Measurements from ENCODE around the gene NKAIN2. TPM values are rescaled to one million over a fixed set of nuclear protein-coding genes. Genes with fewer than 3 reads are reported as not detected.

NKAIN2 gene
- total and polyA plus RNA-seq, 9 of the 15 experiments (the other 6 are each of a cell fraction or from before 2014, with no cell fraction given): not detected

DNA sequence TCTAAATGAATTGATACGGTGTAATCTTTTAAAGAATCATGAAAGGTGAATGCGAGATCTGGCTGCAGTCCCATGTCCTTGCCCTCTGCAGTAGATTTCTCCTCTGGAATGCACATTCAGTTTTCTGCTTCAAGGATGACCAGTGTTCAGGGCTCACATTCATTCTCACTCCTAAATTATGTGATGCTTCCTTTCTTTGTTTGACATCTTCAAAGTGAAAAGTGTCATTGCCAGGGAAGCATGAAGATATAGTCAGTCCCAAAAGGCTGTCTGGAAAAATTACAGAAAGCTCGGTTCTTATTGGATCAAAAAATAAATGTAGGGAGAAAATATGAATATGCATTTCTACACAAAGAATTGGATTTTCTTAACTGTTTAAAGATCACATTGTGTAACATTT, 395.6 kb downstream of the NKAIN2 start:
- Histone ChIP-seq H3K27ac (ENCODE audit: extremely low read depth, low read depth, low read length) (no peak overlapping the region), H3K4me3 (no peak overlapping the region), H3K9me3 (replicated peaks; ENCODE audit: control insufficient read depth, insufficient read depth, low read depth, low read length) (no peaks in the 10 kb centered on the region), H3K79me2 (ENCODE audit: control insufficient read depth, insufficient read depth, low read length) (no peaks in the 10 kb centered on the region), H3K4me1 (replicated peaks in 1 of 2; ENCODE audit: control insufficient read depth in 2 of 2, insufficient read depth in 2 of 2, low read length in 2 of 2) (no peaks in the 10 kb centered on the region), H3K4me2 (ENCODE audit: insufficient read depth, low read length) (no peak overlapping the region), H4K20me1 (replicated peaks; ENCODE audit: control insufficient read depth, insufficient read depth, low read length) (no peaks in the 10 kb centered on the region), H3K9me1 (ENCODE audit: control insufficient read depth, insufficient read depth, low read length) (no peaks in the 10 kb centered on the region), H3K36me3 (ENCODE audit: control insufficient read depth, insufficient read depth, low read length) (no peaks in the 10 kb centered on the region), H3K27me3 (ENCODE audit: control insufficient read depth in 2 of 2, insufficient read depth in 2 of 2, low read length in 2 of 2) (no peaks in the 10 kb centered on the region), H2AFZ (ENCODE audit: low read depth, low read length) (no peak overlapping the region), H3K9ac (ENCODE audit: insufficient read depth in 1 of 2, low read depth in 2 of 2, low read length in 2 of 2) (no peak overlapping the region)
- POLR2A ChIA-PET: no interaction called here
- CTCF ChIA-PET (ENCODE audit: low intra/inter-chr PET ratio): no interaction called here
- DNase-seq (ENCODE audit: extremely low read depth in 1 of 4, low spot score in 3 of 4) (no peak), FAIRE-seq (no peak), ATAC-seq (no peak)
- 0% methylated on average over 3 of the region's 3 CpGs for WGBS (ENCODE audit: insufficient coverage, low coverage, missing lambda C conversion rate)
- in situ Hi-C loops (cut with MboI) (no loop called here), intact Hi-C loops (cut with micrococcal nuclease) (no loop called here)
- BruUV-seq (replicated peaks): no TSS peak
- TF ChIP-seq SAP30 (IDR thresholded peaks at IDR 0.05; ENCODE audit: borderline replicate concordance, insufficient read depth, low read depth, low read length, poor library complexity, severe bottlenecking): no peak
- no peak for TF ChIP-seq TGIF2 (CRISPR knock-in tag; IDR thresholded peaks at IDR 0.05)
- TF ChIP-seq, protein P1, sequence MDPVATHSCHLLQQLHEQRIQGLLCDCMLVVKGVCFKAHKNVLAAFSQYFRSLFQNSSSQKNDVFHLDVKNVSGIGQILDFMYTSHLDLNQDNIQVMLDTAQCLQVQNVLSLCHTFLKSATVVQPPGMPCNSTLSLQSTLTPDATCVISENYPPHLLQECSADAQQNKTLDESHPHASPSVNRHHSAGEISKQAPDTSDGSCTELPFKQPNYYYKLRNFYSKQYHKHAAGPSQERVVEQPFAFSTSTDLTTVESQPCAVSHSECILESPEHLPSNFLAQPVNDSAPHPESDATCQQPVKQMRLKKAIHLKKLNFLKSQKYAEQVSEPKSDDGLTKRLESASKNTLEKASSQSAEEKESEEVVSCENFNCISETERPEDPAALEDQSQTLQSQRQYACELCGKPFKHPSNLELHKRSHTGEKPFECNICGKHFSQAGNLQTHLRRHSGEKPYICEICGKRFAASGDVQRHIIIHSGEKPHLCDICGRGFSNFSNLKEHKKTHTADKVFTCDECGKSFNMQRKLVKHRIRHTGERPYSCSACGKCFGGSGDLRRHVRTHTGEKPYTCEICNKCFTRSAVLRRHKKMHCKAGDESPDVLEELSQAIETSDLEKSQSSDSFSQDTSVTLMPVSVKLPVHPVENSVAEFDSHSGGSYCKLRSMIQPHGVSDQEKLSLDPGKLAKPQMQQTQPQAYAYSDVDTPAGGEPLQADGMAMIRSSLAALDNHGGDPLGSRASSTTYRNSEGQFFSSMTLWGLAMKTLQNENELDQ (CRISPR knock-in tag; IDR thresholded peaks at IDR 0.05; ENCODE audit: borderline replicate concordance): no peak
- TF ChIP-seq, protein P2, sequence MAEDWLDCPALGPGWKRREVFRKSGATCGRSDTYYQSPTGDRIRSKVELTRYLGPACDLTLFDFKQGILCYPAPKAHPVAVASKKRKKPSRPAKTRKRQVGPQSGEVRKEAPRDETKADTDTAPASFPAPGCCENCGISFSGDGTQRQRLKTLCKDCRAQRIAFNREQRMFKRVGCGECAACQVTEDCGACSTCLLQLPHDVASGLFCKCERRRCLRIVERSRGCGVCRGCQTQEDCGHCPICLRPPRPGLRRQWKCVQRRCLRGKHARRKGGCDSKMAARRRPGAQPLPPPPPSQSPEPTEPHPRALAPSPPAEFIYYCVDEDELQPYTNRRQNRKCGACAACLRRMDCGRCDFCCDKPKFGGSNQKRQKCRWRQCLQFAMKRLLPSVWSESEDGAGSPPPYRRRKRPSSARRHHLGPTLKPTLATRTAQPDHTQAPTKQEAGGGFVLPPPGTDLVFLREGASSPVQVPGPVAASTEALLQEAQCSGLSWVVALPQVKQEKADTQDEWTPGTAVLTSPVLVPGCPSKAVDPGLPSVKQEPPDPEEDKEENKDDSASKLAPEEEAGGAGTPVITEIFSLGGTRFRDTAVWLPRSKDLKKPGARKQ (CRISPR knock-in tag; IDR thresholded peaks at IDR 0.05): no peak
- TF ChIP-seq, protein P3, sequence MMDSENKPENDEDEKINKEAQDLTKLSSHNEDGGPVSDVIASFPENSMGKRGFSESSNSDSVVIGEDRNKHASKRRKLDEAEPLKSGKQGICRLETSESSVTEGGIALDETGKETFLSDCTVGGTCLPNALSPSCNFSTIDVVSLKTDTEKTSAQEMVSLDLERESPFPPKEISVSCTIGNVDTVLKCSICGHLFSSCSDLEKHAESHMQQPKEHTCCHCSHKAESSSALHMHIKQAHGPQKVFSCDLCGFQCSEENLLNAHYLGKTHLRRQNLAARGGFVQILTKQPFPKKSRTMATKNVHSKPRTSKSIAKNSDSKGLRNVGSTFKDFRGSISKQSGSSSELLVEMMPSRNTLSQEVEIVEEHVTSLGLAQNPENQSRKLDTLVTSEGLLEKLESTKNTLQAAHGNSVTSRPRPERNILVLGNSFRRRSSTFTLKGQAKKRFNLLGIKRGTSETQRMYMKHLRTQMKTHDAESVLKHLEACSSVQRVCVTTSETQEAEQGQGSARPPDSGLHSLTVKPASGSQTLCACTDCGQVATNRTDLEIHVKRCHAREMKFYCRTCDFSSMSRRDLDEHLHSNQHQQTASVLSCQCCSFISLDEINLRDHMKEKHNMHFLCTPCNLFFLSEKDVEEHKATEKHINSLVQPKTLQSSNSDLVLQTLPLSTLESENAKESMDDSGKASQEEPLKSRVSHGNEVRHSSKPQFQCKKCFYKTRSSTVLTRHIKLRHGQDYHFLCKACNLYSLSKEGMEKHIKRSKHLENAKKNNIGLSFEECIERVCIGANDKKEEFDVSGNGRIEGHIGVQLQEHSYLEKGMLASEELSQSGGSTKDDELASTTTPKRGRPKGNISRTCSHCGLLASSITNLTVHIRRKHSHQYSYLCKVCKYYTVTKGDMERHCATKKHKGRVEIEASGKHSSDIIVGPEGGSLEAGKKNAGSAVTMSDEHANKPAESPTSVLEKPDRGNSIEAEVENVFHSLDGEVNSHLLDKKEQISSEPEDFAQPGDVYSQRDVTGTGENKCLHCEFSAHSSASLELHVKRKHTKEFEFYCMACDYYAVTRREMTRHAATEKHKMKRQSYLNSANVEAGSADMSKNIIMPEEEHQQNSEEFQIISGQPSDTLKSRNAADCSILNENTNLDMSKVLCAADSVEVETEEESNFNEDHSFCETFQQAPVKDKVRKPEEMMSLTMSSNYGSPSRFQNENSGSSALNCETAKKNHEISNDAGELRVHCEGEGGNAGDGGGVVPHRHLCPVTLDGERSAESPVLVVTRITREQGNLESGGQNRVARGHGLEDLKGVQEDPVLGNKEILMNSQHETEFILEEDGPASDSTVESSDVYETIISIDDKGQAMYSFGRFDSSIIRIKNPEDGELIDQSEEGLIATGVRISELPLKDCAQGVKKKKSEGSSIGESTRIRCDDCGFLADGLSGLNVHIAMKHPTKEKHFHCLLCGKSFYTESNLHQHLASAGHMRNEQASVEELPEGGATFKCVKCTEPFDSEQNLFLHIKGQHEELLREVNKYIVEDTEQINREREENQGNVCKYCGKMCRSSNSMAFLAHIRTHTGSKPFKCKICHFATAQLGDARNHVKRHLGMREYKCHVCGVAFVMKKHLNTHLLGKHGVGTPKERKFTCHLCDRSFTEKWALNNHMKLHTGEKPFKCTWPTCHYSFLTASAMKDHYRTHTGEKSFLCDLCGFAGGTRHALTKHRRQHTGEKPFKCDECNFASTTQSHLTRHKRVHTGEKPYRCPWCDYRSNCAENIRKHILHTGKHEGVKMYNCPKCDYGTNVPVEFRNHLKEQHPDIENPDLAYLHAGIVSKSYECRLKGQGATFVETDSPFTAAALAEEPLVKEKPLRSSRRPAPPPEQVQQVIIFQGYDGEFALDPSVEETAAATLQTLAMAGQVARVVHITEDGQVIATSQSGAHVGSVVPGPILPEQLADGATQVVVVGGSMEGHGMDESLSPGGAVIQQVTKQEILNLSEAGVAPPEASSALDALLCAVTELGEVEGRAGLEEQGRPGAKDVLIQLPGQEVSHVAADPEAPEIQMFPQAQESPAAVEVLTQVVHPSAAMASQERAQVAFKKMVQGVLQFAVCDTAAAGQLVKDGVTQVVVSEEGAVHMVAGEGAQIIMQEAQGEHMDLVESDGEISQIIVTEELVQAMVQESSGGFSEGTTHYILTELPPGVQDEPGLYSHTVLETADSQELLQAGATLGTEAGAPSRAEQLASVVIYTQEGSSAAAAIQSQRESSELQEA (IDR thresholded peaks at IDR 0.05; ENCODE audit: low read depth): no peak
